Measurements from ENCODE around the gene NGLY1.

GRCh38 chr3:25673738-25674298, 109.4 kb downstream of the NGLY1 start:
- TF ChIP-seq EZH2 (IDR thresholded peaks at IDR 0.05; ENCODE audit: insufficient read depth, poor library complexity, severe bottlenecking) (no peak), EZH2phosphoT487 (IDR thresholded peaks at IDR 0.05; ENCODE audit: insufficient read depth, low read depth) (no peak)
